H9 (cell line): ENCODE data around the gene SLC4A3. TPM values are rescaled to one million over a fixed set of nuclear protein-coding genes. Genes with fewer than 3 reads are reported as not detected.
A peak's percentile ranks its signal among the peaks of the same experiment; 100 is the strongest.

Source experiments
- DNase-seq: peaks from one replicate; pipeline ENCODE4 v3.0.0-alpha.2; 2017
- H2AFZ ChIP-seq: one replicate; pipeline ENCODE4 v1.6.1; 2013; ENCODE audit warnings: mild to moderate bottlenecking, low read length, control low read depth, moderate library complexity
- H2AK5ac ChIP-seq: 2 replicates; pipeline ENCODE4 v1.6.1; 2013; ENCODE audit warnings: low read length, control low read depth, mixed read lengths; ENCODE audit not compliant: insufficient read length
- H2BK120ac ChIP-seq: one replicate; pipeline ENCODE4 v1.6.1; 2013; ENCODE audit warnings: low read depth, mild to moderate bottlenecking, low read length, control low read depth, inconsistent platforms; ENCODE audit not compliant: poor library complexity, severe bottlenecking
- H2BK12ac ChIP-seq: 2 replicates; pipeline ENCODE4 v1.6.1; 2013; ENCODE audit warnings: low read length, control low read depth, mixed read lengths, low read depth; ENCODE audit not compliant: insufficient read length
- H2BK15ac ChIP-seq: 2 replicates; pipeline ENCODE4 v1.6.1; 2013; ENCODE audit warnings: low read depth, low read length, control low read depth
- H2BK20ac ChIP-seq: one replicate; pipeline ENCODE4 v1.6.1; 2013; ENCODE audit warnings: low read depth, mild to moderate bottlenecking, low read length, control low read depth, inconsistent platforms; ENCODE audit not compliant: poor library complexity, severe bottlenecking
- H2BK5ac ChIP-seq: 2 replicates; pipeline ENCODE4 v1.6.1; 2013; ENCODE audit warnings: low read length, control low read depth, mixed read lengths; ENCODE audit not compliant: insufficient read length
- H3K14ac ChIP-seq: 2 replicates; pipeline ENCODE4 v1.6.1; 2013; ENCODE audit warnings: low read length, control low read depth; ENCODE audit not compliant: insufficient read depth
- H3K18ac ChIP-seq: 2 replicates; pipeline ENCODE4 v1.6.1; 2013; ENCODE audit warnings: low read depth, mild to moderate bottlenecking, mixed read lengths, low read length, control low read depth; ENCODE audit not compliant: insufficient read length
- H3K23ac ChIP-seq: 2 replicates; pipeline ENCODE4 v1.6.1; 2013; ENCODE audit warnings: low read length, control low read depth, mixed read lengths, low read depth; ENCODE audit not compliant: insufficient read length
- H3K23me2 ChIP-seq: 2 replicates; pipeline ENCODE4 v1.6.1; 2013; ENCODE audit warnings: low read depth, mild to moderate bottlenecking, mixed read lengths, low read length, control low read depth; ENCODE audit not compliant: insufficient read length, poor library complexity, severe bottlenecking
- H3K27ac ChIP-seq: 2 replicates; pipeline ENCODE4 v1.5.1; 2013; ENCODE audit warnings: low read length, control low read depth, mixed read lengths, low read depth; ENCODE audit not compliant: insufficient read length
- H3K27me3 ChIP-seq: 2 replicates; pipeline ENCODE4 v1.6.1; 2013; ENCODE audit warnings: low read length, control low read depth, inconsistent platforms; ENCODE audit not compliant: insufficient read depth
- H3K4ac ChIP-seq: 2 replicates; pipeline ENCODE4 v1.6.1; 2013; ENCODE audit warnings: low read depth, mild to moderate bottlenecking, control low read depth, inconsistent platforms, low read length, moderate library complexity
- H3K4me1 ChIP-seq: 2 replicates; pipeline ENCODE4 v1.6.1; 2013; ENCODE audit warnings: low read length, control low read depth, inconsistent platforms; ENCODE audit not compliant: insufficient read depth
- H3K4me2 ChIP-seq: 2 replicates; pipeline ENCODE4 v1.6.1; 2013; ENCODE audit warnings: low read length, control low read depth, mixed read lengths; ENCODE audit not compliant: insufficient read length, insufficient read depth
- H3K56ac ChIP-seq: 2 replicates; pipeline ENCODE4 v1.6.1; 2013; ENCODE audit warnings: low read depth, mild to moderate bottlenecking, mixed read lengths, low read length, control low read depth; ENCODE audit not compliant: insufficient read length
- H3K79me1 ChIP-seq: 2 replicates; pipeline ENCODE4 v1.6.1; 2013; ENCODE audit warnings: low read depth, mild to moderate bottlenecking, moderate library complexity, low read length, control low read depth, inconsistent platforms; ENCODE audit not compliant: insufficient read depth, poor library complexity, severe bottlenecking
- H3K79me2 ChIP-seq: 2 replicates; pipeline ENCODE4 v1.6.1; 2013; ENCODE audit warnings: low read length, control low read depth, inconsistent platforms; ENCODE audit not compliant: insufficient read depth
- H3K9ac ChIP-seq: 2 replicates; pipeline ENCODE4 v1.6.1; 2013; ENCODE audit warnings: low read length, control low read depth, mixed read lengths; ENCODE audit not compliant: insufficient read length; ENCODE audit errors: extremely low read depth
- H3K9me3 ChIP-seq: one replicate; pipeline ENCODE4 v1.6.1; 2013; ENCODE audit warnings: low read depth, low read length, inconsistent platforms; ENCODE audit not compliant: control insufficient read depth
- H3T11ph ChIP-seq: one replicate; pipeline ENCODE4 v1.6.1; 2013; ENCODE audit warnings: mild to moderate bottlenecking, low read length, control low read depth, inconsistent platforms
- H4K20me1 ChIP-seq: one replicate; pipeline ENCODE4 v1.6.1; 2013; ENCODE audit not compliant: control insufficient read depth, insufficient read length, insufficient read depth
- H4K5ac ChIP-seq: 2 replicates; pipeline ENCODE4 v1.6.1; 2013; ENCODE audit warnings: low read depth, mild to moderate bottlenecking, mixed read lengths, low read length, control low read depth; ENCODE audit not compliant: insufficient read length
- H4K8ac ChIP-seq: replicated peaks from 2 replicates; pipeline ENCODE4 v1.6.1; 2013; ENCODE audit warnings: low read length, control low read depth, mixed read lengths, low read depth; ENCODE audit not compliant: insufficient read length
- H4K91ac ChIP-seq: 2 replicates; pipeline ENCODE4 v1.6.1; 2013; ENCODE audit warnings: low read depth, mild to moderate bottlenecking, moderate library complexity, mixed read lengths, low read length, control low read depth; ENCODE audit not compliant: insufficient read length
- H3K27ac Mint-ChIP-seq, 3 experiments: 2 replicates in 2 of 3; 3 replicates in 1 of 3; pipeline ENCODE4 v1.8.0; 2020 to 2021; ENCODE audit warnings: mixed read lengths in 3 of 3, mild to moderate bottlenecking in 1 of 3, moderate library complexity in 1 of 3
- H3K27me3 Mint-ChIP-seq: 2 replicates; pipeline ENCODE4 v1.8.0; 2021; ENCODE audit warnings: low read depth, mild to moderate bottlenecking, moderate library complexity, mixed read lengths
- H3K36me3 Mint-ChIP-seq, 3 experiments: 2 replicates in 2 of 3; 3 replicates in 1 of 3; pipeline ENCODE4 v1.8.0; 2020 to 2021; ENCODE audit warnings: low read depth in 3 of 3, mixed read lengths in 3 of 3; ENCODE audit not compliant: insufficient read depth in 1 of 3
- H3K4me1 Mint-ChIP-seq, 2 experiments: 2 replicates each; pipeline ENCODE4 v1.8.0; 2020; ENCODE audit warnings: mixed read lengths in 2 of 2
- H3K4me3 Mint-ChIP-seq, 2 experiments: 2 replicates in 1 of 2; 3 replicates in 1 of 2; pipeline ENCODE4 v1.8.0; 2020 to 2021; ENCODE audit warnings: mild to moderate bottlenecking in 2 of 2, mixed read lengths in 2 of 2, moderate library complexity in 1 of 2
- H3K9me3 Mint-ChIP-seq, 2 experiments: 2 replicates in 1 of 2; 3 replicates in 1 of 2; pipeline ENCODE4 v1.8.0; 2020; ENCODE audit warnings: mild to moderate bottlenecking in 2 of 2, mixed read lengths in 2 of 2, moderate library complexity in 1 of 2
- WGBS: extraction: QIAGEN DNeasy Blood & Tissue Kit; methylation state at CpG from one replicate; pipeline ENCODE4 v1.1.7; 2013; ENCODE audit warnings: missing lambda C conversion rate, low lambda C conversion rate, mixed read lengths; ENCODE audit not compliant: insufficient read length; ENCODE audit errors: extremely low coverage; 5-methylcytosine and 5-hydroxymethylcytosine counted together
- total RNA-seq: library from RNA; stranded (reverse); gene quantifications from 2 replicates; pipeline ENCODE4 v1.2.1, GENCODE V29; 2021
- TF ChIP-seq, protein P1 (sequence below): fragments of 200-600 bp; sonication (generic); conservative IDR thresholded peaks from 3 replicates; pipeline ENCODE4 v1.8.0; 2021; ENCODE audit warnings: antibody characterized with exemption, mild to moderate bottlenecking

The SLC4A3 gene
- total RNA-seq, 1 experiment from 2014 or later: 11.1 TPM

GRCh38 chr2:219631904-219632759 is 4.7 kb downstream of the SLC4A3 start:
- H4K20me1 ChIP-seq: no peaks in the 10 kb centered on the region
- H2AFZ ChIP-seq: no peak overlapping the region
- Mint-ChIP-seq H3K4me3 (no peak overlapping the region), H3K27me3 (no peaks in the 10 kb centered on the region), H3K4me1 (peaks cover 0 to 11% of the 10 kb centered on the region in 2 experiments; a peak in 3 of 4 replicates), H3K9me3 (no peaks in the 10 kb centered on the region; a peak in 1 of 5 replicates), H3K27ac (no peak overlapping the region), H3K36me3 (peaks cover 0 to 15% (median 8%) of the 10 kb centered on the region in 3 experiments; a peak in 5 of 7 replicates)
- no peaks in the 10 kb centered on the region for H3K79me2 ChIP-seq
- H2BK20ac ChIP-seq: no peak overlapping the region
- H2BK120ac ChIP-seq: no peak overlapping the region
- H3K4ac ChIP-seq: no peak overlapping the region
- WGBS: no CpG with 5 or more reads among the region's 34 CpGs
- peak; percentile 17 for DNase-seq
- no peak overlapping the region for H3T11ph ChIP-seq
- no peak overlapping the region for H4K8ac ChIP-seq
- no peaks in the 10 kb centered on the region for H3K4me1 ChIP-seq
- no peak overlapping the region for H3K4me2 ChIP-seq
- H2BK5ac ChIP-seq: no peak overlapping the region
- H3K56ac ChIP-seq: no peak overlapping the region
- TF ChIP-seq, protein P1, sequence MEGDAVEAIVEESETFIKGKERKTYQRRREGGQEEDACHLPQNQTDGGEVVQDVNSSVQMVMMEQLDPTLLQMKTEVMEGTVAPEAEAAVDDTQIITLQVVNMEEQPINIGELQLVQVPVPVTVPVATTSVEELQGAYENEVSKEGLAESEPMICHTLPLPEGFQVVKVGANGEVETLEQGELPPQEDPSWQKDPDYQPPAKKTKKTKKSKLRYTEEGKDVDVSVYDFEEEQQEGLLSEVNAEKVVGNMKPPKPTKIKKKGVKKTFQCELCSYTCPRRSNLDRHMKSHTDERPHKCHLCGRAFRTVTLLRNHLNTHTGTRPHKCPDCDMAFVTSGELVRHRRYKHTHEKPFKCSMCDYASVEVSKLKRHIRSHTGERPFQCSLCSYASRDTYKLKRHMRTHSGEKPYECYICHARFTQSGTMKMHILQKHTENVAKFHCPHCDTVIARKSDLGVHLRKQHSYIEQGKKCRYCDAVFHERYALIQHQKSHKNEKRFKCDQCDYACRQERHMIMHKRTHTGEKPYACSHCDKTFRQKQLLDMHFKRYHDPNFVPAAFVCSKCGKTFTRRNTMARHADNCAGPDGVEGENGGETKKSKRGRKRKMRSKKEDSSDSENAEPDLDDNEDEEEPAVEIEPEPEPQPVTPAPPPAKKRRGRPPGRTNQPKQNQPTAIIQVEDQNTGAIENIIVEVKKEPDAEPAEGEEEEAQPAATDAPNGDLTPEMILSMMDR: no peak
- no peak overlapping the region for H3K27ac ChIP-seq
- H3K27me3 ChIP-seq: no peaks in the 10 kb centered on the region
- H3K9me3 ChIP-seq: no peaks in the 10 kb centered on the region
- H4K5ac ChIP-seq: no peak overlapping the region
- H3K23ac ChIP-seq: no peak overlapping the region
- no peak overlapping the region for H3K18ac ChIP-seq
- H4K91ac ChIP-seq: no peak overlapping the region
- no peak overlapping the region for H3K14ac ChIP-seq
- no peak overlapping the region for H2BK12ac ChIP-seq
- no peaks in the 10 kb centered on the region for H3K23me2 ChIP-seq
- no peak overlapping the region for H2AK5ac ChIP-seq
- H3K79me1 ChIP-seq: no peaks in the 10 kb centered on the region
- H3K9ac ChIP-seq: no peak overlapping the region
- H2BK15ac ChIP-seq: no peak overlapping the region
